Forelimb muscle (tissue), 1 donor: Measurements from ENCODE around the gene RAPGEF1. TPM values are rescaled to one million over a fixed set of nuclear protein-coding genes. Genes with fewer than 3 reads are reported as not detected.
"Not testable (repeated sequence)": the region's sequence is repeated elsewhere in the genome, so short reads cannot be mapped to it uniquely, and the experiment has no call there.

ENCODE experiments used
- DNase-seq: peaks from one replicate; pipeline ENCODE4 v3.0.0-alpha.2; 2013; ENCODE audit warnings: low read depth
- polyA plus RNA-seq: library from polyadenylated mRNA; unstranded; fragments of 120-200 nt; gene quantifications from one replicate; pipeline ENCODE4 v1.2.1, GENCODE V29; 2013; ENCODE audit not compliant: insufficient read length

RAPGEF1 gene
- polyA plus RNA-seq, 1 donor = 90.5 TPM

DNA sequence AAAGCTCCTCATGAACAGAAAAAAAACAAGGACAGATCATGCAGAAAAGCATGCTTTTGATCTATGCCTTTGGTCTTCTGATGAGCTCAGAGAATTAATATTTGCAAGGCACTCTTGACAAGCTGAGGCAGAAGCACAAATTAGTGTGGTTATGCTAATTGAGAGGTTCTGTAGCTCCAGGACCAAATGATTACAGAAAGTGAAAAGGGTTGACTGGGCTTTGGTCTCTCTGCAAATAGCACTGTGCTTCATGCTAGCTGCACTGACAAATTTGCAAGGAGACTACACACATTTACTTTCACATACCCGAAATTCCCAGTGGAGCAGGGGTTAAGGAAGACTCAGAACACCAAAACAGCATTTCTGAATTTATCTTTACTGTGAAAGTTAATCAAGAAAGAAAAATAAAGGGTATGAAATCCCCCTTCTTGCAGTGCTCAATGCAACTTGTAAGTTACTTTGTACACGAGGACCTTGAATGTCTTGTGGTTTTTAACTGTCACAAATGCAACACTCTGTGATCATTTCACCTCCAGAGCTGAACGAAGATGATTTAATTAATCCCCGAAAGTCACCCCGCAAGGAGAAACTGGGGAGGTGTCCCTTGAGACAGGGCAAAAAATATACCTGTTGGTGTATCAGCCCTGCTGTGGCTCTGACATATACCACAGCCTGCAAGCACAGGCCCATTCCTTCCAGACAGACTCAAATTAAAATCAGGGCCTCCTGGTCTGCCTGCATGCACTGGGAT lies 11.9 kb downstream of the RAPGEF1 start:
- no peak for DNase-seq

DNA sequence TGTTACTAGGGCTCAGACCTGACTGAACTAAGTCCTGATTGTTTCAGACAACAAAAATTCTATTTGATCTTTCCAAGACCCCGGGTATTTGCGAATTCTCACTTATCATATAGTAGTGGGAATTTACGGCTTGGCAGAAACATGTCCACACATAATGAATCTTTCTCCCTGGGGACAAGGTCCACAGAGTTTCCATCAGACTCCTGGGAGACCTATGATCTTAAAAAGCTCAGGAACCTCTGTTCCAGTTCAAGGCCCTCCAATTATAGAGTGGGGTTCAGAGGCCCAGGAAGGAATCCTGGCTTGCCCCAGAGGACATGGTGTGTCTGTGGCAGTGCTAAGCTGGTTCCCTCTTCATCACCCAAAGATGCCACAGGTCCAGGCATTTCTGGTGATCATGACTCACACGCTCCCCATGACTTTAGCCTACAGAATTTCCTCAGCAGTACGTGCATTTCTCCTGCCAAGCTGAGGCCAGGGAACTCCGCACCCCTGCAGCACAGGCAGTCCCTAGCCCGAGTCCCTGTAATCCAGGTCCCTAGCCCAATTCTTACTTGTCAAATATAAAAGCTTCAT lies 12.6 kb downstream of the RAPGEF1 start:
- no peak for DNase-seq

DNA sequence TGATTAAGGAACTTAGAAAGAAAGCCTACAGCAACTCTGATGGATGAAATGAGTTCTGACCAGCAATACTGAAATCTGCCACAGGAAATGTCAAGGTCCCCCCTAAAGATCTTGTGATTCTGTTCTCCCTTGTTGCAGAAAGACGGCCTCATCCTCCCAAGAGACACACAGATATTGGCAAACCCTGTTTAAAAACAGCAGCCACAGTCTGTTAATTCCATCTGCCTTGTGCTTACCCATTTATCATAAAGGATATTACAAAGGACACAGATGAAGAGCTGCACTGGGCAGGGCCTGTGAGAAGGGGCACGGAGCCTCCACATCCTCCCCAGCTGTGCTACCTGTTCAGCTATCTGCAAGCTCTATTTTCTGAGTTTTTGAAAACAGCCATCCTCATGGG lies 15.2 kb downstream of the RAPGEF1 start:
- no peak for DNase-seq

DNA sequence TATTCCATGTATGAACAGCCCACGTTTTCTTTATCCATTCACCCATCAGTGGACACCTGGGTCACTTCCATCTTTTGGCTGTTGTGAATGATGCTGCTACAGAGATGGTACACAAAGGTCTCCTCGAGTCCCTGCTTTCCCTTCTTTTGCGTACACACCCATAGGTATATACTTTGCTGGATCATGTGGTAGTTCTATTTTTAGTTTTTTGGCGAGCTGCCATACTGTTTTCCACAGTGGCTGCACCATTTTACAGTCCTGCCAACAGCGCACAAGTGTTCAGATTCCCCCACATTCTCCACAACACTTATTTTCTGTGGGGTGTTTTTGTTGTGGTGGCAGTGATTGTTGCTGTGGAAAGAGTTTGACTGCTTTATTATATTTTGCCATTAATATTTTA lies 16.2 kb downstream of the RAPGEF1 start:
- no peak for DNase-seq

DNA sequence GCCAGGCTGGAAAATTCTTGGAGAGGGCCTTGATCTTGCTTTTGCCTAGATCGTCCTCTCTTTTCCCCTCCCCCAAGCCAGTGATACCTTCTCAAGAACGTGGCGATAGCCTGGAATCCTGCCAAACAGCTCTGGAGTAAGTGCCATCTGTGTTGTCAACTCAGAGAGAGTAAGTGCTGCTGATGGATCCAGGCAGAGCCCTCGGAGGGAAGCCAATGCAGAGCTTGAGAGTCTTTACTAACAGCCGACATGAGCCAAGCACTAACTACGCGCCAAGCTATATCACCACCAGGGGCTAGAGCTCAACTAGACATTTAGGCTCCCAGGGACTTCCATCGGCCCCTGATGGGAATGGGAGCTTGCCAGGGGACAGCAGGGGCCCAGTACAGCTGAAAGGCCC lies 17.6 kb downstream of the RAPGEF1 start:
- no peak for DNase-seq

DNA sequence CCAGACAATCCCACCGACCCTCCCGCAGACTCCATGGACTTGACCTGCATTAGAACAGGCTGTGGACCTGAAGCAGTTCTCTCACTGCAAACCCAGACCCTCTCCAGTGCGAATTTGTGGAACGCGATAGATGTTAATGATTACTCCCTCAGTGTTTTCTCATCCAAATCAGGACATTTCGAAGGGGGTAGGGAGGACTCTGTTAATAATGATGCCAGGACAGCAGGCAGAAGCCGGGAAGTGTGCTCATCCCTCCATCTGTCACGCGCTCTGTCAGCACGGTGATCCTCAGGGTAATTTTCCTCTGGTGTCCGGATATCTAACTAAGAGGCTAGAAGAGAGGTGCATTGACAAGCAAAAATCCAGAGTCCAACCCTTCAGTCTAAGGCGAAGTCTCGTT lies 18.8 kb downstream of the RAPGEF1 start:
- DNase-seq = no peak

- DNase-seq = no peak
Measured at GRCh38 chr9:131720330-131720729, 19.5 kb downstream of the RAPGEF1 start.

- no peak for DNase-seq
Measured at GRCh38 chr9:131719262-131719908, 20.5 kb downstream of the RAPGEF1 start.

DNA sequence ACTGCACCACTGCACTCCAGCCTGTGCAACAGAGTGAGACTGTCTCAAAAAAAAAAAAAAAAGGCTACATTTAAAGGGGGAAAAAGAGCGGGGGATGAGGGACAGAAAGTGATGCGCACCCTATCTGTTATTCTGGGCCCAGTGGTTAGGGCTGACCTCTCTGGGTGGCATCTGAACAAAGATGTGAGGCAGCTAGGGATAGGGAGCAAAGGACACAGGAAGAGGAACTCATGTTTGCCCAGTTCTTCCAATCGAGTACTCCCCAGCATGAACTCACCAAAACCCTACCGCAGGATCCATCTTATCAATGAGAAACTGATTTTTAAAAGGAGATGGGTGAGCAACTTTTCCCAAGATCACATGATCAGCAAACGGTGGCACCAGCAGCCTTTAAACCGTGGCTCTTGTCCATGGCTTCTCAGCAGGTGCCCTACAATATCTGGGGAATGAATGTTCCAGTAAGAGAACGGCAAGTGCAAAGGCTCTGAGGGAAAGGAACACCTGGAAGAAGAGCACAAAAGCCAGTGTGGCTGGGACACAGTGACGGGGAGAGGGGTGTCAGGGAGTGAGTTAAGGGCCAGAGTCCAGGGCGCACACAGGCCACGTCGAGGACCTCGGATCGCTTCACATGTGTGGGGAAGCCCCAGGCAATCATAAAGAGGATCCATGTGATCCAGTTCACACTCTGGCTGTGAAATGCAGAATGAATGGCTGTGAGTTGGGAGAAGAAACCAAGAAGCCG lies 22.0 kb downstream of the RAPGEF1 start:
- DNase-seq = no peak

GRCh38 chr9:131715906-131716305 lies 24.0 kb downstream of the RAPGEF1 start:
- DNase-seq = no peak

GRCh38 chr9:131714821-131715220 lies 25.1 kb downstream of the RAPGEF1 start:
- DNase-seq = no peak

DNA sequence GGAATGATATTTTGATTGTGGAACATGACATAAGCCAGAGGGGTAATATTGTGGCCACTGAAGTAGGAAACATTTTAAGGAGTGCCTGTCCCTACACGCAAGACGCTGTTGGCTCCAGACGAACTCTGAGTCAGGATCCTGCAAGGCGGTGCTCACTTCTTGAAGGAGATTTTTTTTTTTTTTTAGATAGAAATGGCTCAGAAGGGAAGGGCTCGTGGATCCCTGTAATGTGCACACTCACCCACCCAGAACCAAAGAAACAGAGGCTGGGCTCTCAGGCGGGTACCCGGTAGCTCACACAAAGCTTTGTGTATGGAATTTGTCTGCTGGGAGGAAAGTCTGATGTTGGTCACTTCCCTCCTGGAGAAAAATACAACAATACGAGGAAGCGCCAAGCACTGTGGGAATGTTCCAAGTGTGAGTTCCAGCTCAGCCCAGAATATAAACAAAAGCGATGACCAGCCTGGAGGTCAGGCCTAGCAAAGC lies 25.7 kb downstream of the RAPGEF1 start:
- no peak for DNase-seq

GRCh38 chr9:131713016-131713415 lies 26.9 kb downstream of the RAPGEF1 start:
- DNase-seq = no peak

- DNase-seq = no peak
Measured at GRCh38 chr9:131712151-131712716, 27.6 kb downstream of the RAPGEF1 start.

GRCh38 chr9:131709771-131710431 lies 30.0 kb downstream of the RAPGEF1 start:
- DNase-seq = no peak

GRCh38 chr9:131709010-131709770 lies 30.7 kb downstream of the RAPGEF1 start:
- not testable (repeated sequence) for DNase-seq

- DNase-seq = no peak
Measured at GRCh38 chr9:131708226-131709002, 31.5 kb downstream of the RAPGEF1 start.

DNA sequence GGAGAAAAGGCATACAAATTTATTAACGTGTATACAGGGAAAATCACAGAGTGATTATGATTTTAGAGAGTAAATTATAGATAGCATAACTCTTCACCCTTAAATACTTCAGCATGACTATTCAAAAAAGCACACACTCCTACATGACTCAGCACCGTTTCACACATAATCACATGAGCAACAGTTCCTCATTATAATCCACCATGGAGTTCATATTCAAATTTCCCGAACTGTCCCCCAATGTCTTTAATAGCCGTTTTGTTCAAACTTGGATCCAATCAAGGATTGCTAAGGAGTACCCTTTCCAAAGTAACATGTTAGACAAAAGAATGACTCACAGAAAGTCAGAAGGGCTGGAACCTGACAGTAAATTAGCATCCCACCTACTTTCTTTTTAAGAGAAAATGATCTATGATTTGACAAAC lies 32.1 kb downstream of the RAPGEF1 start:
- no peak for DNase-seq

DNA sequence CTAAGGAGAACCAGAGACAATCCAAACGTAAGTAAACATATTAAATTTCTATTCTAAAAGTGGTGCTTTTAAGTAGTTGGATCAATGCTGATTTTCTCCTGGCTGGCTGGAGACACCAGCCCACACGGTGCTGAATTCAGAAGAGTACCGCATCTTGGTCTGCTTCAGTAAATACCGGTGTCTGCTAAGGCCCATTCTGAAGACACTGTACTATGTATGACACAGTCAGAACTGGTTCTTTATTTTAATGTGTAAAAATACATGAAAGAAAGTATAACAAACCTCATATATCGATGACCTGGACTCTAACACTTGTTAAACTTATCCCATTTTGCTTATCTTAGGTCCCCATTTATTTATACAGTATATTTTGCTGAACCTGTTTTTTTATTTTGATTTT lies 32.8 kb downstream of the RAPGEF1 start:
- DNase-seq = no peak

DNA sequence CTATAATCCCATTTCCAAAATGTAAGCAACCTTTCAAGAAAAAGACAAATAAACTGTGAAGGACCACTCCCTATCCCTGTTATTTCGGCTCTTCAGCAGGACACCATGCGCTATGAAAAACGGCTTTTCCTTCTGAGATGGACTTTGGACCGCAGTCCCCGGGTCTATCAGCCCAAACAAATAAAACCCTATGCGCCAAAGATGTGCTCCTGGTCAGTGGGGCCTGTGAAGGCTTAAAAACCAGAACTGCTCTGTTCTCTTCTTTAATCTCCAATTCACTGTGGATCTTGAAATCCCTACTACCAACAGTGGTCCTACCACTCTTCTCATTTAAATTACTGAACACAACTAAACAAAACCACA lies 33.3 kb downstream of the RAPGEF1 start:
- no peak for DNase-seq
